Panc1 (cell line): ENCODE results near the gene PDE3A.

Source experiments
- CTCF ChIP-seq: fragments of 450-650 bp; IDR thresholded peaks from 2 replicates; pipeline ENCODE4 v1.5.1; 2017; ENCODE audit warnings: mild to moderate bottlenecking
- POLR2AphosphoS5 ChIP-seq: IDR thresholded peaks from 2 replicates; pipeline ENCODE4 v1.6.1; 2012; ENCODE audit warnings: mild to moderate bottlenecking, low read depth, low read length, moderate library complexity
- SIN3A ChIP-seq: IDR thresholded peaks from 2 replicates; pipeline ENCODE4 v1.6.1; 2012; ENCODE audit warnings: low read depth, mild to moderate bottlenecking, low read length, moderate library complexity, borderline replicate concordance; ENCODE audit not compliant: insufficient read depth
- TCF7L2 ChIP-seq: IDR thresholded peaks from 2 replicates; pipeline ENCODE4 v1.6.1; 2011; ENCODE audit warnings: mild to moderate bottlenecking, low read depth, low read length, inconsistent platforms

- TF ChIP-seq CTCF (no peak), POLR2AphosphoS5 (no peak), SIN3A (no peak), TCF7L2 (no peak)
These were observed 114.2 kb downstream of the PDE3A start for GRCh38 chr12:20482491-20483054.
